A172 (cell line): ENCODE results near the gene ATXN7L1. TPM values are rescaled to one million over a fixed set of nuclear protein-coding genes. Genes with fewer than 3 reads are reported as not detected.
"Not testable (repeated sequence)": the region's sequence is repeated elsewhere in the genome, so short reads cannot be mapped to it uniquely, and the experiment has no call there.

Experiments used
- DNase-seq: peaks from one replicate; pipeline ENCODE4 v3.0.0-alpha.2; 2015; ENCODE audit warnings: low spot score
- total RNA-seq: library from RNA; depleted of rRNA; stranded (reverse); fragments of >200 nt; shearing (Covaris generic); gene quantifications from 2 replicates; pipeline ENCODE4 v1.2.3, GENCODE V29; 2014

Gene ATXN7L1
- total RNA-seq, 1 experiment from 2014 or later = 1.6 TPM

DNA sequence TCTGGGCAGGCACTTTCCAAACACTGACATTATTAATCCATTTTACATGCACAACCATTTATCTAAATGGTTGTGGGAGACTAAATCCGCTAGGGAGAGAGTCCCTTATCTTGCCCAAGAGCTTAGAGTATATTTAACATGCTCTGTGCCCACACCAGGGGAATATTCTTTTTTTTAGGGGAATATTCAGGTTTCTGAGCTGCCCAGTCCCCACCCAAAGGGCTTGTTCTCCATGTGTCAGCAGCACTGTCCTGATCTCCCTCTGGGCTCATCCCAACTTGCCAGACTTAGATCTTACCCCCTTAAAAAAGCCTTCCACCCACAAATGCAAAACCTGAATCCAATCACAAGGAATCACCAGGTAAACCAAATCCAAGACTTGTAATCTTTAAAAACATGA is 132.1 kb downstream of the ATXN7L1 start:
- no peak for DNase-seq

- no peak for DNase-seq
Observed at GRCh38 chr7:105743351-105744090, 132.9 kb downstream of the ATXN7L1 start.

GRCh38 chr7:105742787-105743186 is 133.6 kb downstream of the ATXN7L1 start:
- DNase-seq = no peak

- DNase-seq = no peak
Observed at GRCh38 chr7:105741982-105742381, 134.4 kb downstream of the ATXN7L1 start.

DNA sequence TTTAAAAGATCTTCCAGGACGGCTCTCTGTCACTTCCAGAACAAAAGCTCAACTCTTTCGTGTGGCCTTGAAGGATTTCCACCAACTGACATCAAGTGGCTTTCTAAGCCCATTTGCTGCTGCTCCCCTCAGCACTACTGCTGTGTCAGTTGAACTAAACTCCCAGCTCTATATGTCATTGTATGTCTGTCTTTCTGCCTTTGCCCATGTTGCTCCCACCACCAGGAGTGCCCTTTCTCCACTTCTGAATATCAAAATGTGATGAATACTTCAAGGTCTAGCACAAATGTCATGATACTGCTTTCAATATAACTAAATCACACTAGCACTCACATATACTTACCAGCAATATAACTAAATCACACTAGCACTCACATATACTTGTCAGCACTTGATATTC is 138.3 kb downstream of the ATXN7L1 start:
- no peak for DNase-seq

GRCh38 chr7:105734233-105734632 is 142.2 kb downstream of the ATXN7L1 start:
- DNase-seq = no peak

DNA sequence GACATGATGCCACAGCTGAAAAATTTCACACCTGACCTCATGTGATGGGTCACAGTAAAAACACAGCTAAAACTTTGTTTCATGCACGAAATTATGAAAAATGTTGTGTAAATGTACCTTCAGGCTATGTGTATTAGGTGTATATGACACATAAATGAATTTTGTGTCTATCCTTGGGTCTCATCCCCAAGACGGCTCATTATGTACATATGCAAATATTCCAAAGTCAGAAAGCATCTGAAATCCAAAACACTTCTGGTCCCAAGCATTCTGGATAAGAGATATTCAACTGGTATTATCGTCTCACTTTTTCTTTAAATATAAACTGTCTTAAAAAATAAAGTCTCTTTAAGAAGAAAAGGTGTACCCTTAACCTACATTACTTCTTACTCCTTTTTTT is 145.4 kb downstream of the ATXN7L1 start:
- no peak for DNase-seq

DNA sequence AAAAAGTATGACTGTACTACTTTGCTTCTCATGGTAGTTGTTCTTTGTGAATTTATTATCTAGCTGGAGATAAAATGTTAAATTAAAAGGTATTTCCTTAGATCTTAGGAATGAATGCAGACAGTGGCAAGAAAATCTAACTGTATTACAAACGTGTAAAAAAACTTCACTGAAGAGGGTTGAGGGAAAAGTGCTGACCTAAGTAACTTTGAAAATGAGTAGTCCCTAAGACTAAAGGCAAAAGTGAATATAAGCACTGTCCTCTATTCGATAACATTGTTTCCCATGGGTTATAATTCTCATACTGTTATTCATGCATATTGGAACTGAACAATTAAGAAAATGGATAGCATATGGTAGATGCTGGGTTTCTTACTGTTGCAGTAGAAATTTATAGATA is 148.4 kb downstream of the ATXN7L1 start:
- DNase-seq = no peak

GRCh38 chr7:105724688-105725087 is 151.7 kb downstream of the ATXN7L1 start:
- DNase-seq = no peak

DNA sequence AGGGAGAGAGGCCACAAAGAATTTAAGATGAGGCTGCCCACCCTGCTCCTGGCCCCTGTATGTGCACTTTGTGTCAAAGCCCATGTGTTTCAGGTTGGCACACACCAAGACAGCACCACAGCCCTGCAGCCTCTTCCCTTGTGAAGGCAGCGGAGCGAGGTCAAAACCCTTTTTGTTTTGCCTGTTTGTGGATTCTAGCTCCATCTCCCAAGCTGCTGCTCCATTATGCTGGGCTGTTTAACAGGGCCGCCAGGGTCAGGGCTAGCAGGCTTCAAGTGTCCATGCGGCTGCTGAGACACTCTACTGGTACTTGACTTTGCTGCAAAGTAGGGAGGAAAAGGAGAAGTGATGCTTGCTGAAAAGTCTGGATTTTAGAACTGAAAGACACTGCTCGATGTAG is 152.8 kb downstream of the ATXN7L1 start:
- no peak for DNase-seq

DNA sequence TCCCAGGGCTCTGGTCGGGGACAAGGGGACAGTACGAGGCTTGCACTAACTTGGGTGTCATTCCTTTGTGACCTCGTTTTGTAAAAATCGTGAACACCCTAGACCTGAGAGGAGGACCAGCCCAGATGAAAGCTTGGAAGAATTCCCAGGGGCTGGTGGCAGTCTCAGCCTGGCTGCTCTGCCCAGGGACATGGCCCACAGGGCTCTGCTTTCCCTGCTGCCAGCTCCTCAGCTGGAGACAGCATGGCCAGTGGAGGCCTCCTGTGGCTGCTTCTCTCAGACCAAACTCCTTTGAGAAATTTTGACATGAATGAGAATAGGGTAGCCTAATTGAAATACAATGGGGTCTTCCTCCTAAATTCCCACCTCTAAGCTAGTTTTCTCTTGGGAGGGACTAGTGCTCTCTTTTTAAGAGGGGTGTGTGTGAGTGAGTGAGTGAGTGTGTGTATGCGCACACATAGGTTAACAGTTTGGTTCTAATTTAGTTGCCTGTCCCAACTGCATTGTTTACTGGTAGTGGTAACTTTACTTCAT is 154.8 kb downstream of the ATXN7L1 start:
- DNase-seq = no peak

DNA sequence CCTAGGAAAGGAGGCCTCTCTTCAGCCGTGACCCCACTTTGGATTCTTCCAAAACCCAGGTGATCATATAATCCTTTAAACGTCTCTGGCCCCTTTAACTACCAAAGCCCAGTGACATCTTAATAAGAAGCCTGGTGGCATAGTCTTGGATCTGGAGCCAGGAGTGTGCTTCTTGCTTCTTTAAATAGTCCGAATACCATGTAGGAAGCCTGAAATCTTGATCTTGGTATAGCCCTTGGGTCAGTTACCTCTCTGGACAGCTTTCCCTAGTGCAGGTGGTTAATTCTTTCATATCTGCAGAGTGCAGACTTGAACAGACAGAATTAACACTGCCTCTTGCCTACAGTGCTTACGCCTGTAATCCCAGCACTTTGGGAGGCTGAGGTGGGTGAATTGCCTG is 156.5 kb downstream of the ATXN7L1 start:
- no peak for DNase-seq

- DNase-seq = no peak
Observed at GRCh38 chr7:105719395-105719794, 157.0 kb downstream of the ATXN7L1 start.

GRCh38 chr7:105718511-105718925 is 157.9 kb downstream of the ATXN7L1 start:
- DNase-seq = no peak

DNA sequence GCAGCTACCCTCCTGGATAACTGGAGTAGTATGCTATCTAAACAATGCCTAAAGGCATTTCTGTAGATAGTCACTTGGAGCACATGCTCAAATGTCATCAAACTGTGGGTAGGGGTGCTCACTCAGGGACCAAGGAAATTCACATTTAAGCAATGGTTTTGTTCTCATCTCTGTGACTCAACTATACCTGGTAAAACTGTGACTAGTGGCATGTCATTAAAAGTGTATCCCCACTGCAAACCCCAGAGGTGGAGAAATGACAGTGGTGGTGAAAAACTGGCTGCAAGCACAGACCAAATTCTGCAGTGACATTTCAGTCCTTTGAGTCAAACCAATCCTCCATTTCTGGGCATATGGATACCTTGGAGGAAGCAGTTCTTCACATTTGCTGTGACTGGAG is 160.9 kb downstream of the ATXN7L1 start:
- no peak for DNase-seq

GRCh38 chr7:105713488-105714465 is 162.6 kb downstream of the ATXN7L1 start:
- peak; percentile 51 for DNase-seq

DNA sequence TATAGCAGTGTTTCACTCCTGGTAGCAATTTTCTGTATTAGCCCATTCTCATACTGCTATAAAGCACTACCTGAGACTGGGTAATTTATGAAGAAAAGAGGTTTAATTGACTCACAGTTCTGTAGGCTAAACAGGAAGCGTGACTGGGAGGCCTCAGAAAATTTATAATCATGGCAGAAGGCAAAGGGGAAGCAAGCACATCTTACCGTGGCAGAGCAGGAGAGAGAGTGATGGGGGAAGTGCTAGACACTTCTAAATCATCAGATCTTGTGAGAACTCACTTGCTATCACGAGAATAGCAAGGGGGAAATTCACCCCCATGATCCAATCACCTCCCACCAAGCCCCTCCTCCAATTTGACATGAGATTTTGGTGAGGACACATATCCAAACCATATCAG is 163.5 kb downstream of the ATXN7L1 start:
- no peak for DNase-seq

- DNase-seq = no peak
Observed at GRCh38 chr7:105711726-105712402, 164.5 kb downstream of the ATXN7L1 start.

DNA sequence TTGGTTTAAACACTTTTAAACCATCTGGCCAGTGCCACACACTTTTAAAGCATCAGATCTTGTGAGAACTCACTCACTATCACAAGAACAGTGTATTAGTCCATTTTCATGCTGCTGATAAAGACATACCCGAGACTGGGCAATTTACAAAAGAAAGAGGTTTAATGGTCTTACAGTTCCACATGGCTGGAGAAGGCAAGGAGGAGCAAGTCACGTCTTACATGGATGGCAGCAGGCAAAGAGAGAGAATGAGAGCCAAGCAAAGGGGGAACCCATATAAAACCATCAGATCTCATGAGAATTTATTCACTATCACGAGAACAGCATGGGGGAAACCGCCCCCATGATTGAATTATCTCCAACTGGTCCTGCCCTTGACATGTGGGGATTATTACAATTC is 165.7 kb downstream of the ATXN7L1 start:
- DNase-seq = not testable (repeated sequence)

GRCh38 chr7:105708763-105709080 is 167.7 kb downstream of the ATXN7L1 start:
- DNase-seq = no peak

- no peak for DNase-seq
Observed at GRCh38 chr7:105707967-105708762, 168.2 kb downstream of the ATXN7L1 start.
